Neutrophil (primary cell): Measurements from ENCODE around the gene NARF.

Experiments
- H3K27ac ChIP-seq: fragments of 200-600 bp; sonication (generic); 2 replicates; pipeline ENCODE4 v1.5.1; 2016; ENCODE audit warnings: mild to moderate bottlenecking, moderate library complexity
- H3K27me3 ChIP-seq: fragments of 200-600 bp; sonication (generic); 2 replicates; pipeline ENCODE4 v1.6.0; 2016; ENCODE audit warnings: mild to moderate bottlenecking
- H3K36me3 ChIP-seq: fragments of 200-600 bp; sonication (generic); 2 replicates; pipeline ENCODE4 v1.5.1; 2017
- H3K4me1 ChIP-seq, 2 experiments: fragments of 200-600 bp in 1 of 2; sonication (generic) in 1 of 2; 1 replicate in 1 of 2; 2 replicates in 1 of 2; pipeline versions ENCODE4 v1.5.1 to v1.6.1; 2013 to 2016; ENCODE audit warnings: low read depth in 1 of 2, low read length in 1 of 2, mild to moderate bottlenecking in 1 of 2, moderate library complexity in 1 of 2; ENCODE audit not compliant: control insufficient read depth in 1 of 2, insufficient read depth in 1 of 2
- H3K4me3 ChIP-seq, 2 experiments: fragments of 200-600 bp in 1 of 2; sonication (generic) in 1 of 2; 1 replicate in 1 of 2; 2 replicates in 1 of 2; pipeline ENCODE4 v1.5.1; 2013 to 2016; ENCODE audit warnings: low read depth in 1 of 2, low read length in 1 of 2, mild to moderate bottlenecking in 1 of 2, moderate library complexity in 1 of 2
- H3K9me3 ChIP-seq: fragments of 200-600 bp; sonication (generic); 2 replicates; pipeline ENCODE4 v1.5.1; 2016
- TF ChIP-seq, protein P1 (sequence below): fragments of 200-600 bp; sonication (generic); IDR thresholded peaks from 2 replicates; pipeline ENCODE4 v1.5.1; 2016; ENCODE audit warnings: antibody characterized with exemption

NARF gene

DNA sequence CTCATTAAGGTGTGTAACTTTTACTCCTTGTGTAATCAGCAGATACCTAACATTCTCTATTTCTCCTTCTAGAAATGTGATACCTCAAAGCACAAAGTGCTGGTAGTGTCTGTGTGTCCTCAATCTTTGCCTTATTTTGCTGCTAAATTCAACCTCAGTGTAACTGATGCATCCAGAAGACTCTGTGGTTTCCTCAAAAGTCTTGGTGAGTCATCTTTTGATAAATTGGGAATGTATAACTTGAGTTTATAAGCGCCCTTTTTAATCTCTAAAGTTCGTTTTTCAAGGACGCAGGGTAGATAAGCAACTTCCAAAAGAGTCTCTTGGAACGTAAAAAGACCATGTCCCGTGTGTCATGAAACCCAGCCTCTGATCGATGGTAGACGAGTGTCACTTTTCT lies 10.2 kb downstream of the NARF start:
- TF ChIP-seq, protein P1, sequence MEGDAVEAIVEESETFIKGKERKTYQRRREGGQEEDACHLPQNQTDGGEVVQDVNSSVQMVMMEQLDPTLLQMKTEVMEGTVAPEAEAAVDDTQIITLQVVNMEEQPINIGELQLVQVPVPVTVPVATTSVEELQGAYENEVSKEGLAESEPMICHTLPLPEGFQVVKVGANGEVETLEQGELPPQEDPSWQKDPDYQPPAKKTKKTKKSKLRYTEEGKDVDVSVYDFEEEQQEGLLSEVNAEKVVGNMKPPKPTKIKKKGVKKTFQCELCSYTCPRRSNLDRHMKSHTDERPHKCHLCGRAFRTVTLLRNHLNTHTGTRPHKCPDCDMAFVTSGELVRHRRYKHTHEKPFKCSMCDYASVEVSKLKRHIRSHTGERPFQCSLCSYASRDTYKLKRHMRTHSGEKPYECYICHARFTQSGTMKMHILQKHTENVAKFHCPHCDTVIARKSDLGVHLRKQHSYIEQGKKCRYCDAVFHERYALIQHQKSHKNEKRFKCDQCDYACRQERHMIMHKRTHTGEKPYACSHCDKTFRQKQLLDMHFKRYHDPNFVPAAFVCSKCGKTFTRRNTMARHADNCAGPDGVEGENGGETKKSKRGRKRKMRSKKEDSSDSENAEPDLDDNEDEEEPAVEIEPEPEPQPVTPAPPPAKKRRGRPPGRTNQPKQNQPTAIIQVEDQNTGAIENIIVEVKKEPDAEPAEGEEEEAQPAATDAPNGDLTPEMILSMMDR, result no peak
- peaks cover 5 to 8% of the 10 kb centered on the region in 2 experiments for H3K4me1 ChIP-seq
- H3K27me3 ChIP-seq, result no peaks in the 10 kb centered on the region
- H3K4me3 ChIP-seq, result no peak overlapping the region
- no peaks in the 10 kb centered on the region for H3K9me3 ChIP-seq
- H3K36me3 ChIP-seq, result peaks cover 93% of the 10 kb centered on the region
- H3K27ac ChIP-seq, result no peak overlapping the region

DNA sequence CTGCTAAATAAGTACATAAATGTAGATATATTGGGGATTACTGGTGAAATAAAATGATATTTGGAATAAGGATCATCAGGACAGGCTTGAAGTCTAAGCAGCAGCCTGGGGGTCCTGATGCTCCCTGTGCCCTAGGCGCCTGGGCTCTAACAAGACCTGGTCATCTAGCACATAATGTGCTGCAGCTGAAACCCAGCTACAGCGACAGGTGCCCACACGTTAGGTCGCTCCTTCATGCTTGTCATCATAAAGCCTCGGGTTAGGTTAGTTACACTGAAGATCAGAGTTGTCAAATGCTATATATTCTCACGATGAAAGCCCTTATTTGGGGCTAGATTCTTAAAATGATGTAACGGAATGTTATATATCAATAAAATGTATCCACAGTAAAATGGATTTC lies 11.5 kb downstream of the NARF start:
- peaks cover 5 to 8% of the 10 kb centered on the region in 2 experiments for H3K4me1 ChIP-seq
- H3K27ac ChIP-seq, result no peak overlapping the region
- peaks cover 93% of the 10 kb centered on the region for H3K36me3 ChIP-seq
- TF ChIP-seq, protein P1, result no peak
- no peaks in the 10 kb centered on the region for H3K9me3 ChIP-seq
- H3K4me3 ChIP-seq, result no peak overlapping the region
- H3K27me3 ChIP-seq, result no peaks in the 10 kb centered on the region

DNA sequence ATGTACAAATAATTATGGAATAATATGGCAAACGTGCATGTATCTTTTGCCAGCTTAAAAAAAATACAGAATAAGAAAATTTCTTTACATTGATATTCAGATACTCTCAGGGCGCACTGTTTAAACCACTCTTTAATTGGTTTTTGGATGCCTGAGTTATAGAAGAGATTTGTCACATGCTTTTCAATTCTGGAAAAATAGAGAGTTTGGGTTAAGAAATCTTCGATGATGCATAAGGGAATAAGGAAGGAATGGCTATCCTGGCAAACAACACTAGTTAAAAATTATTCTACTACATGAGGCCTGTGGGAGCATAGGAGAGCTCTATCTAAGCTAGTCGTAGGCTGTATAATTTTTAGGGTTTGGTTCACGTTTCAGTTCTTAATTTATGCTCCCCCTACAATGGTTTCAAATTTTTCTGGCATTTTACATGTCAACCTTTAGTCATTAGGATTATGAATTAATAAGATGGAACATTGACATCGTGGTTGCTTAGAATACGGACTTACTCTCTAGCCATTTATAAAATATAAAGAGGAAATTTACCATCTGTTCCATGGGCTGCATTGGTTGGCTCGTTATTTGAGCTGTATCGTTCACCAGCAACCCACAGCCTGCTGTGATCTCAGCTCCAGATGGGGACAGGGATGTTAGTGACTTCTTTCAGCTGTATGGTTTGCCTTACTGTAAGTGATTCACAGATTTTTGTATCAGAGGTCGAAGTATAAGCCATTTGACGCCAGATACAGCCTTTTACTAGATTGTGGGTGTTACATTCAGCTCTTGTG lies 15.9 kb downstream of the NARF start:
- Histone ChIP-seq H3K4me3 (no peak overlapping the region), H3K27me3 (no peaks in the 10 kb centered on the region), H3K9me3 (no peaks in the 10 kb centered on the region), H3K36me3 (peaks cover 93% of the 10 kb centered on the region), H3K4me1 (peaks cover 8 to 11% of the 10 kb centered on the region in 2 experiments), H3K27ac (no peak overlapping the region)
- TF ChIP-seq, protein P1, result no peak

- no peak overlapping the region for H3K27ac ChIP-seq
- peaks cover 8 to 11% of the 10 kb centered on the region in 2 experiments for H3K4me1 ChIP-seq
- H3K4me3 ChIP-seq, result no peak overlapping the region
- TF ChIP-seq, protein P1, result no peak
- H3K9me3 ChIP-seq, result no peaks in the 10 kb centered on the region
- no peaks in the 10 kb centered on the region for H3K27me3 ChIP-seq
- peaks cover 94% of the 10 kb centered on the region for H3K36me3 ChIP-seq
These were observed 16.9 kb downstream of the NARF start for GRCh38 chr17:82475458-82475857.

- peaks cover 0 to 6% of the 10 kb centered on the region in 2 experiments for H3K4me1 ChIP-seq
- H3K9me3 ChIP-seq, result no peaks in the 10 kb centered on the region
- no peak overlapping the region for H3K4me3 ChIP-seq
- peaks cover 100% of the 10 kb centered on the region for H3K36me3 ChIP-seq
- no peak overlapping the region for H3K27ac ChIP-seq
- no peaks in the 10 kb centered on the region for H3K27me3 ChIP-seq
- TF ChIP-seq, protein P1, result no peak
These were observed 19.4 kb downstream of the NARF start for GRCh38 chr17:82477934-82478333.
